HG03469 (cell line): ENCODE measurements around the gene ATP6V1E1.

ENCODE experiments used
- ATAC-seq: cut with Tn5 transposase; IDR thresholded peaks from one replicate; pipeline ENCODE4 v1.9.1; 2021; ENCODE audit warnings: mild to moderate bottlenecking, moderate library complexity, moderate number of reproducible peaks; ENCODE audit not compliant: unreplicated experiment

The ATP6V1E1 gene

DNA sequence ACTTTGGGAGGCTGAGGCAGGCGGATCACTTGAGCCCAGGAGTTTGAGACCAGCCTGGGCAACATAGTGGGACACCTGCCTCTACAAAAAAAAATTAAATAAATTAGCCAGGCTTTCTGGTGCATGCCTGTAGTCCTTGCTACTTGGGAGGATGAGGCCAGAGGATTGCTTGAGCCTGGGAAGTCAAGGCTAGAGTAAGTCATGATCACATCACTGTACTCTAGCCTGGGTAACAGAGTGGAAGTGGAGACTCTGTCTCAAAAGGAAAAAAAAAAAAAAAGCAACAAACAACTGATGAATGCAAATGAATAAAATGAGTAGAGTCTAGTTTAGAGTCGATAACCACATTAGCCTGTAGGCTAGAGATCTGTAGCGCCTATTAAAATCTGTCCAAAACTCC lies 6.1 kb upstream of the ATP6V1E1 start:
- no peak for ATAC-seq

DNA sequence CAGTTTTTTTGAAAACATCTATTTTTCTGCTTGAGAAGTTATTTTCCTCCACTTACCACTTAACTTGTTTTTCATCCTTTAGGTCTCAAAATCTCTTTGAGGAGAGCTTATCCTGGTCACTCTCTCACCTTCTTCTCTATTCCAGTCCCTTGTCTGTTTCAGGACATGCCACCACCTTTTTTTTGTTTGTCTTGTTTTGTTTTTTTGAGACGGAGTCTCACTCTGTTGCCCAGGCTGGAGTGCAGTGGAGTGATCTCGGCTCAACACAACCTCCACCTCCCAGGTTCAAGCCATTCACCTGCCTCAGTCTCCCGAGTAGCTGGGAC lies 5.4 kb upstream of the ATP6V1E1 start:
- ATAC-seq: no peak

DNA sequence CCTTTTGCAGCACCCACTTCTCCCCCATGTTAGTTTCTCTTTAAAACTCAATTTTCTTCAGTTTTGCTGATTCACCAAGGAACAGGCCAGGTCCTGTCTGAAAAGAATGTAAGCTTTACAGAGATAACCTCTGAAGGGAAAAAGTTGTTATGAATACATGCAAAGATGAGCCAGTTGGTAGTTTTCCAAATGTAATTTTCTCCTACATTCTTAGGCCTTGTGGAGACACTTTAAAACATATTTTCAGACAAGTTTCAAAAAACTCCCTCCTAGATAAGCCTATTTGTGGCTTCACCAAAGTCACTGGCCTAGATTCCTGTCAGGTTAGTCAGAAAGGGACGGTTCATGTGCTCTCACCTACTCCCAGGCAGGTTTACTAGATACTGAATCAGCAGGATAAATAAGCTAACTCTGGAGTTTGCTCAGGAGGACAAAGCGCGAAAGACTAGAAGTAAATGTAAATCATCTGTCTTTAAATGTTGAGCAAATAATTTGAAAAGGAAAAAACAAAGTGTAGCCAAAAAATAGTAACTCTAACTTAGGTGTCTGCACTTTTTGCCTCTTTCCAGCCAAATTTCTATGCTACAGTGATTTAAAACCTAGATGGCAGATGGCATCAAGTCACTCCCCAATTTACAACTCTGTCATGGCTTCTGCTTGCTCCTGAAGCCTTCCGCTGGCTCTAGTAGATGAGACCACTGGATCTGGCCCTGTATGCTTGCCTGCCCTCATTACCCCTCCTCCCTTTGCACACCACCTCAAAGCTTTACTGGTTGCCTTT lies 4.9 kb upstream of the ATP6V1E1 start:
- ATAC-seq: no peak

DNA sequence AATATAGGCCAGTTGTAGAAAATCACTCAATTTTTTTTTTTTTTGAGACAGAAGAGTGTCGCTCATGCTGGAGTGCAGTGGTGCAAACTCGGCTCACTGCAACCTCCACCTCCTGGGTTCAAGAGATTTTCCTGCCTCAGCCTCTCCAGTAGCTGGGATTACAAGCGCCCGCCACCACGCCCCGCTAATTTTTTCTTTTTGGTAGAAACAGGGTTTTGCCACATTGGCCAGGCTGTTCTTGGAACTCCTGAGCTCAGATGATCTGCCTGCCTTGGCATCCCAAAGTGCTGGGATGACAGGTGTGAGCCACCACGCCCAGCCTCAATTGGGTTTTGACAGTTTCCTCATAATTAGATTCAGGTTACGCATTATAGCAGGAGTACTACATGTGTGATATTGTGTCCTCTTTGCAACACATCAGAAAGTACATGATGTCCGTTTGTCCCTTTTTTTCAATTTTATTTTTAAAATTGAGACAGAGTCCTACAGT lies 2.6 kb upstream of the ATP6V1E1 start:
- ATAC-seq: no peak

DNA sequence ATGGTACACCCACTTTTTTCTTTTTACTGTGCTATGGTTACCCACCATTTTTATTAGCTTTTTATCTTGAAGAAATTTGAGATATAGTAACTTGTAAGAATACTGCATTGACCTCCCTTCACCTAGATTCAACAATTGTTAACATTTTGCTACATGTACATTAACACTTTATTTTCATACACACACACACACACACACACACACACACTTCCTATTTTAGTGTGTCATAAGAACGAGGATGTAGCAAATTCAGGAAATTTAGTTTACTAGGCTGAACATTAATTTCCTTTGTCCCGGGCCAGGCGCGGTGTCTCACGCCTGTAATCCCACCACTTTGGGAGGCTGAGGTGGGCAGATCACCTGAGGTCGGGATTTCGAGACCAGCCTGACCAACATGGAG lies 1.1 kb upstream of the ATP6V1E1 start:
- no peak for ATAC-seq

DNA sequence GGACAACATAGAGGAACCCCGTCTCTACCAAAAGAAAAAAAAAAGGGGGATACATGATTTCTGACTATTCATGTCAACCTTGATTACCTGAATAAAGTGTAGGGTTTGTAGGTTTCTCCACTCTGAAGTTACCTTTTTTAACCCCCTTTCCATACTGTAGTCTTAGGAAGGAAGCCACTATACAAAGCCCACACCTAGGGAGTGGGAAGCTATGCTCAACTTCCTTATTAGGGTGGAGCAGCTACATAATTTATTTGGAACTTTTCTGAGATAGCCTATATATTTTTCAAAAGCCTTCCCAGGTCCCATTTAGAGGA lies 582 bp upstream of the ATP6V1E1 start:
- ATAC-seq: no peak

DNA sequence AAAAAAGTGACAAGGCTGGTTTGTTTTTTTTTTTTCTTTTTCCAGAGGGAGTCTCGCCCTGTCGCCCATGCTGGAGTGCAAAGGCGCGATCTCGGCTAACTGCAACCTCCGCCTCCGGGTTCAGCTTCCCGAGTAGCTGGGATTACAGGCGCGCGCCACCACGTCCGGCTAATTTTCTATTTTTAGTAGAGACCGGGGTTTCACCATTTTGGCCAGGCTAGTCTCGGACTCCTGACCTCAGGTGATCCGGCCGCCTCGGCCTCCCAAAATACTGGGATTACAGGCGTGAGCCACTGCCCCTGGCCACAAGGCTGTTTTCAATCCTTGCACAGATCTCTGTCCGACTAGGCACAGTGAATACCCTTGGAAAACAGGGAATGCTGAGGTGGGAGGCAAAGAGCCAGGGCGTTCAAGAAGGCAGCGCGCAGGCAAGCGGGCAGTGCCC lies 566 bp downstream of the ATP6V1E1 start:
- ATAC-seq: no peak

DNA sequence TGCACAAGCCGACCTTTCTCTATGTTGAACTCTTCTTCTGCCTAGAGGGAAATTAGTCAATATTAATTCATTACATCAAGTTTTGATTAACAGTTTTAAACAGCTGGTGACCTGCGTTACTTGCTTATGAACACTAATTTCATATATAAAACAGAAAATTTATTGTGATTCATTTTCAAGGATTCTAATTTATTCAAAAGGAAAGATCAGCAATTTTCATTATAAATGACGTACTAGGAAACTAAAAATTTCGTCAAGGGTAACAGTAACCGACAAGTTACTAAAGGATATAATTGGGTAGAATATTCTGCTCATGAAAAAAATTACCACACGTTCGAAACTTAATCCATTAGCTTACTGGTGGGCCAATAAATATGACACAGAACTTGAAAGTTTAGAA lies 15.3 kb downstream of the ATP6V1E1 start:
- ATAC-seq: no peak

DNA sequence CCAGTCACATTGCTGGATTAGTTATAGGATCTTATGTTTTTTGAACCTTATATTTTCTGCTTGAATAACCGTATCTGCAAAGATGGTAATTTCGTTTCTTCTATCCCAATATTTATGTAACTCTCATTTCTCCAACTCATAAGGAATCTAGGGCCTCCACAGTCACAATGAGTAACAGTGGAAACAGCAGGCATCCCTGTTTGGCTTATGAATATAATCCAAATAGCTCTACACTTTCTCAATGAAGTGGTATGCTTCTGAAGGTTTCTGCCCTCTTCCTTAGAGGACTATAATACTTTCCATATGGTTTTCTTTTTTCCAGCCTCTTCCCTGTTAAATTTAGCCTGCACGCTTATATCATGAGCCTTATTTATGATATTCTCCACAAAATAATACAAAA lies 16.5 kb downstream of the ATP6V1E1 start:
- ATAC-seq: no peak

DNA sequence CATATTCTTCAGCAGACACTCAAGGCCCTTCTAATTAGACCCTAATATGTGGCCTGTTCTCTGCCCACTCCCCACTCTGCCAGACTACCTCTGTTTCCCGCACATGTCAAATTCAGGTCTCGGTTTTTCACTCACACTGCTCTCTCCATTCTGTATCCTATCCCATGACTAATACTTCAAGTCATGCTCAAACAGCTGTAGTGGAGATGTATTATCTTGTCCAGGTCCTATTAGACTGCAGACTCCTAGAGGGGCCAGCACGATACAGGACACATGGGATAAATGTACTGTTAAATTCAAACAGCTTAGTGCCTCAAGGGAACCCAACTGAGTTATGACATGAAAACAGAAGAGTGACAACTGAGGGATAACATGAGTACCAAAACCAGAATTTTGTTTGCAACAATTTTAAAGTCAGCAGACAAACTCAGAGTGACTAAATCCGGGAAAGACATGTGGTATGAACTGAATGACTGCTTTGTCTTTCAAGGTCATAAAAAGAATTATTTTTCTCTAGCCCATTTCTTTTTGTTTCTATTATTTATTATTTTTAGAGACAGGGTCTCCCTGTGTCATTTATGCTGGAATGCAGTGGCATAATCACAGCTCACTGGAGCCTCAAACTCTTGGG lies 20.5 kb downstream of the ATP6V1E1 start:
- ATAC-seq: no peak

DNA sequence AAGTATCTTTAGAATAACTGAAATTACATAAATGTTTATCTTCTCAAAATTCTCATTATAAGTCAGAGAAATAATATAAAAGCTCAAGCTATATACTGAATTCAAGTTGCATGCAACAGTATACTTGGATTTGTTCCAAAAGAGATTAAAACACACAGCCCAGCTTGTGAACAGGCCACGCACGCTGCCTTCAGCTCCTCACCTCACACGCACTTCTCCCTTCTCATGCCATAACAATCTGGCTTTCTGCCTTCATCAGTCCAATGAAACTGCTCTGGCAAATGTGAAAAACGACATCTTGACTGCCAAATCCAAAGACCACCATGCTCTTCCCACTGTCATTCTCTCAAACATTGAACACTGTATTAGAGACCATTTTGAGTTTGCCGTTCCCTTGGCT lies 22.1 kb downstream of the ATP6V1E1 start:
- no peak for ATAC-seq

DNA sequence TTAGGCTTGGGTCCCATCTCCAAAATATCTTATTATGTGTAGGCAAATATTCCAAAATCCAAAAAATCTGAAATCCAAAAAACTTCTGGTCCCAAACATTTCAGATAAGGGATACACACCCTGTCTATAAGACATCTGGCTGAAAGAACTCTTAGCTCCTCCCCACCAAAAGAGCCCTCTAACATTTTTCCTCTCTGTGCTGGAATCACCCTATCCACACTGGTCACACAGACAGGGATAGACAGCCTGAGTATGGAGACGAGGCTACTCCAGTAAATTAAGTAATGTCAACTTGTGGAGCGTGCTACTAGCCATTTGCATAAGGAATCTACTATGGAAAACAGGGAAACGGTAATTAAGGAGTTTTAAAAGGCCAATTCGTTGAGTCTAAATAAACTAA lies 24.9 kb downstream of the ATP6V1E1 start:
- no peak for ATAC-seq

DNA sequence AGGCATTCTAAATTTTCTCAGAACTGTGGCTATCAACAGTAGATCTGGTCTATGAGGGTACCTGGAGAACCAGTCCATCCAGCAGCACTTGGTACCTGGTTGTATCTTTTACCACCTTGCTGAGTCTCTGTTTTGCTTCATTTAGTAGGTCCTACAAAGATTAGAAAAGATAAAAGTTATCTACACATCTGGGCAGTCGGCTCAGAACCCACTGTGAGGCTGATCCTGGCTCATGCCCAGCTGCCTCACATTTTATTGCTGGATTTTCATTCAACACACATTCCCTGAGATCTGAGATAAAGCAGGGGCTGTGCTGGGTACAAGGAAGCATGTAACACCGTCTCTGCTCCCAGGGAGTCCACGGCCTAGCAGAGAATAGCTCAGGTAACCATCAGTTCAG lies 27.5 kb downstream of the ATP6V1E1 start:
- ATAC-seq: no peak

DNA sequence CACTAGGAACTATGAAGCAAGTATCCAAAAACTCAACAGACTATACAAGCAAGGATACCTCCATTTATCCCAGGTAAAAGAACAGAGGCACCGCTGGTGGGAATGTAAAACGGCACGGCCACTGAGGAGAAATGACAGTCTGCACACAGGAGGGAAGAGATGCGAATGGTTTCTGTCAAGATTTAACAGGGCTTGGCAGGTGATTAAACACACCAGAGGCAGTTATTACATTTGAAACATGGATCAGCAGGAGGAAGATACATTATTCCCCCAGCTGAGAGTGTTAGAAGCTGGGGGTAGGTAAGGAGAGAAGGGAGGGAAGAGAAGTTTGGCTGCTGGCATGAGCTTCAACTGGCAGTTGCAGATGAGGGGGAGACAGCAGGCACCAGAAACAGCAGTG lies 30.2 kb downstream of the ATP6V1E1 start:
- no peak for ATAC-seq

DNA sequence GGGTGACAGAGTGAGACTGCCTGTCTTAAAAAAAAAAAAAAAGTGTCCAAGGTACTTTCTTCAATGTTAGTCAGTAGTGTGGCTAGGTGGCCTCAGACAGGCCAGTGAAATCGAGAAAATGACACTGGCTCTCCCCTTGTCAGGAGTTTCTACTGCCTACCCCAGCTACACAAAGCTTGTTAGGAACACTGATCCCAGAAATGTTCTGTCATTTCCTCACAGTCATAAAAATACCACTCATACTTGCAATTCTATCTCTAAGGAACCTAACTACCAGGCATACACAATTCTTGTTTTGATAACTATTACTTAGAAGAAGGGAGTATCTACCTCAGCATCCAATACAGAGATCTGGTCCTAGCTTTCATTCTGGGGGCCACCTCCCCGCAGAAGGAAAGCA lies 31.3 kb downstream of the ATP6V1E1 start:
- ATAC-seq: no peak

DNA sequence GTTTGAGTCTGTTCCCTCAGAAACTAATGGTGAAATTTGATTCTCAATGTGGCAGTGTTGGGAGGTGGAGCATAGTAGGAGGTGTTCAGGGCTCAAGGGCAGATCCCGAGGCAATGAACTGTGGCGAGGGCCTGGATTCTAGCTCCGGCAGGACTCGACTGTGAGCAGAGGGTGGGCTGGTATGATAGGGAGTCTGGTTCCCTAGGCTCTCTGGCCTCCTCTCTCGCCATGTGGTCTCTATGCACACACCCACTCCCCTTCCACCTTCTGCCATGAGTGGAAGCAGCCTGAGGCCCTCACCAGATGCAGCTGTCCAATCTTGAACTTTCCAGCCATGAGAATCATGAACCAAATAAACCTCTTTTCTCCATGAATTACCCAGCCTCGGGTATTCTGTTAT lies 32.3 kb downstream of the ATP6V1E1 start:
- ATAC-seq: no peak

DNA sequence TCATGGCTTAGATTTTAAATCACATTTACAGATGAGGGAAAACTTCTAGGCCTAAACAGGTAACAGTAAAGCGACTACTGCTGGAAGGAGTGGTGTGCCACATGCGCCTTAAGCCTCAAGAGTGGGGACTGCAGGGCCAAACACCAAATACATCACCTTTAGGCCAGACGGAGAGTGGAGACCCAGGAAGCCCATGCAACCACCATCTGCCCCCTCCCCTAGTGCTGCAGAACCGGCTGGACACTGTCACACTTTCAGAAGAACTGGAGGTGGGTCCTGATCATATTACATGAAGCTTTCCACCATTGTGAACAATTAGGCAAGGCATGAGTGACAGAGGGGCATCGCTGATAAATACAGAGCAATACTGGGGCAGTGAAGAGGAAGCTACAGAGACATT lies 36.3 kb downstream of the ATP6V1E1 start:
- ATAC-seq: no peak

DNA sequence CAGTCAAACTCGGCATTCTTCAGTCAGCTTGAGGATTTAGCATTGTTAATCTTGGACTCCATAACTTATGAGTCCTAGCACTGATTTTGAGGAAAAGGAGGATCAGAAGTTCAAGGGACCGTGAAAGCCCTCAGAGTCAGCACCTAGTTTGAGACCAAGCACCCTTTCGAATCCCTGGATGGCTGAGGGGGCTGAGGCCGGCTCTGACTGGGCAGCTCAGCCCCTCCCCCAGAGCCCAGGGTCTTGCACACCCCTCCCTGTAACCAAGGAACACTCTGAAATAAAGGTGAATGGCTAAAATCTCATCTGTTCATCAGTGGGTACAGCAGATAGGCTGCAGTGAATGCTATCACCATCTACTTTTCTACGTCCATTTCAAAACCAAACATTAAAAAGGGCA lies 38.0 kb downstream of the ATP6V1E1 start:
- ATAC-seq: no peak

DNA sequence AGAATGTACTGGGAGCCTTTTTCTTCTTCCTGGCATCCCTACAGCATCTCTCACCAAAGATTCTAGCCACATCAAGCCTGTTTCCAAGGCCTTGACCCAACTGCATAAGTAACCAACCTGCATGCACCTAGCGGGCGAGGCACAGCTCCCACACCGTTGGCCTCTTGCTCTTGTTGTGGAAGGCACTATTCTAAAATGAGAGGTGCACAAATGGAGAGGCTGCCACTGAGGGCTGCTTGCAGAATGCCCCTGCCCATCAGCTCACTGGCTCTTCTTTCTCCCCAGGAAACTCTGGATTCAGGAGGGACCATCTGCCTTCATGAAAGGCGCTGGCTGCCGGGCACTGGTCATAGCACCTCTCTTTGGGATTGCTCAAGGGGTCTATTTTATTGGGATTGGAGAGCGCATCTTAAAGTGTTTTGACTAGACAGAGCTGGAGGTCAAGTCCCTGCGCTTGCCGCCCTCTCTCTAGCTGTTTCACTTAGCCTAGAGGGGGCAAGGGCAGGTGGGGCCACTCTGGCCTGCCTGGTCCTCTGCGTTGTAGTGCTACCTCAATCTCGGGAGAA lies 38.7 kb downstream of the ATP6V1E1 start:
- no peak for ATAC-seq

DNA sequence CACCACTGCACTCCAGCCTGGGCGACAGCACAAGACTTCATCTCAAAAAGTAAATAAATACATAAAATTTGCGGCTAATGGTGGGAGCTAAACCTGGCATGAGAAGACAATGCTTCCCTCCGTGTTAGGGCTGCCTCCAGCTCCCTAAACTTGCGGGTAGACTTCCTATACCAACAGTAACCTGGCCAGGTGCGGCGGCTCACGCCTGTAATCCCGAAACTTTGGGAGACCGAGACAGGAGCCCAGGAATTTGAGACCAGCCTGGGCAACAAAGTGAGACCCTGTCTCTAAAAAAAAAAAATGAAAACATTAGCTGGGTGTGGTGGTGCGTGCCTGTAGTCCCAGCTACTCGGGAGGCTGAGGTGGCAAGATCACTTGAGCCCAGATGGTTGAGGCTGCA lies 39.9 kb downstream of the ATP6V1E1 start:
- no peak for ATAC-seq

DNA sequence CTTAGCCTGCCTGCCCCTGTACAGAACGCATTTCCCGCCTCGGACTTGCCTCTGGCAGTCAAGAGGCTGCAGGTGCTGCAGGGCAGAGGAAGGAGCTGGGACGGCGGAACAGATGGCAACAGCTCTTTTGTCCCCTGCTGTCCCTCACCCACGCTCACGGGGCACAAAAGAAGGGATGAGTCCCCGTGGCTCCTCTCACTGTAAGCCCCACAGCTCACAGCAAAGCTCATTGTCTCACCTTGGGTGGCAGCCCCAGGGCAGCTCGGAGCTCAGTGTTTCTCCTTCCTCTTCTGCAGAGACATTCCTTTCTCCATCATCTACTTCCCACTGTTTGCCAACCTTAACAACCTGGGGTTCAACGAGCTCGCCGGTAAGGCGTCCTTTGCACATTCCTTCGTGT lies 40.9 kb downstream of the ATP6V1E1 start:
- ATAC-seq: no peak

DNA sequence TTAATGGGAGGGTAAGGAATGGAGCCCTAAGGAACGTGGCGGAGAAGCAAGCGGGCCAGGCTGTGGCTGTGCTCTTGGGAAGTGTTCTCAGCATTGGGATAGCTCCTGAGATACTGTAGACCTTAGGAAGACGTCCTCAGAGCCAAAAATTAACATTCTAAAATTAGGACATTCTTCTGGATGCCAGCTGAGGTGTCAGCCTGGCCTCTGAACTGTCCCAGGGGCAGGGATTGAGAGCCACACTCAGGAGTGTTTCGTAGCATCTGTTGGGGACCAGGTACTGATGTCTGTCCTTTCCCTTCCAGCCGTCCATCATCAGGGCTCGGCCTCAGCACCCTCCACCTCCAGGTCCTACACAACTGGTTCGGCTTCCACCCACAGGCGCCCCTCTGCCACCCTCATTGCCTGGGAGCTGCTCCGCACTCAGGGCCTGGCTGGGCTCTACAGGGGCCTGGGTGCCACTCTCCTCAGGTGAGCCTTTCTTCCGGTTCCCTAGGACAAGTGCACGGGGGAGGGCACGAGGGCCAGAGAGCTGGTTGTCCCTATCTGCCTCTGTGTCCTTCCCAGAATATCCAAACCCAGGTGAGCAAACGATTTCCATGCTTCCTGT lies 41.6 kb downstream of the ATP6V1E1 start:
- no peak for ATAC-seq
